Adipocyte (in vitro differentiated cells): ENCODE results near the gene PRKN.

ENCODE experiments used
- DNase-seq: peaks from one replicate; pipeline ENCODE4 v3.0.0-alpha.2; 2015; ENCODE audit warnings: low read depth
- H3K27me3 ChIP-seq: replicated peaks from 2 replicates; pipeline ENCODE4 v1.7.0; 2013; ENCODE audit warnings: mild to moderate bottlenecking, low read length, moderate library complexity; ENCODE audit not compliant: control insufficient read depth, insufficient read depth
- H3K36me3 ChIP-seq: 2 replicates; pipeline ENCODE4 v1.7.0; 2013; ENCODE audit warnings: low read length, mild to moderate bottlenecking, moderate library complexity; ENCODE audit not compliant: control insufficient read depth, insufficient read depth, severe bottlenecking
- H3K4me1 ChIP-seq: 2 replicates; pipeline ENCODE4 v1.7.0; 2013; ENCODE audit warnings: mild to moderate bottlenecking, low read length, moderate library complexity; ENCODE audit not compliant: control insufficient read depth, insufficient read depth
- H3K4me3 ChIP-seq: 2 replicates; pipeline ENCODE4 v1.7.0; 2013; ENCODE audit warnings: mild to moderate bottlenecking, low read length, moderate library complexity
- H3K9ac ChIP-seq: 2 replicates; pipeline ENCODE4 v1.7.0; 2013; ENCODE audit warnings: mild to moderate bottlenecking, low read length, moderate library complexity
- H3K9me3 ChIP-seq: 2 replicates; pipeline ENCODE4 v1.7.0; 2013; ENCODE audit warnings: mild to moderate bottlenecking, low read length, moderate library complexity; ENCODE audit not compliant: control insufficient read depth

Gene PRKN

DNA sequence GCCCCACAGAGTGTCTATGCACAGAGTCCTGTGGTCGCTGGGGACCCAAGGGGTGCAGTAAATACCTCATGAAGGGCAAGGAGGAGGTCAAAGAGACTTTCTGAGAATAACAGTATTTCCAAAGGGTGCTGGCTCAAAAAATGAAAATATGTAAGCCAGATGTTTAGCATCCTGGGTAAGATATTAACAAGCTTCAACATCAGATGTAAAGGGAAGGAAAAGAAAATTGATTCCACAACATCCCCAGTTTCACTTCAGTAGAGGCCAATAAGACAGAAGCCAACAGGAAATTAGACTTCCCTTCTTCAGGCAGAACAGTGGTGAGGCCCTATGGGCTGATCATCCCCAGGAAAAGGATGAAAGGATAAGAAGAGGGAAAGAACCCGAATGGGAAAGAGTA is 434.7 kb downstream of the PRKN start:
- Histone ChIP-seq H3K9ac (no peak overlapping the region), H3K27me3 (no peaks in the 10 kb centered on the region), H3K4me1 (peaks cover 8% of the 10 kb centered on the region), H3K36me3 (no peaks in the 10 kb centered on the region), H3K9me3 (no peaks in the 10 kb centered on the region), H3K4me3 (no peak overlapping the region)
- DNase-seq = no peak

DNA sequence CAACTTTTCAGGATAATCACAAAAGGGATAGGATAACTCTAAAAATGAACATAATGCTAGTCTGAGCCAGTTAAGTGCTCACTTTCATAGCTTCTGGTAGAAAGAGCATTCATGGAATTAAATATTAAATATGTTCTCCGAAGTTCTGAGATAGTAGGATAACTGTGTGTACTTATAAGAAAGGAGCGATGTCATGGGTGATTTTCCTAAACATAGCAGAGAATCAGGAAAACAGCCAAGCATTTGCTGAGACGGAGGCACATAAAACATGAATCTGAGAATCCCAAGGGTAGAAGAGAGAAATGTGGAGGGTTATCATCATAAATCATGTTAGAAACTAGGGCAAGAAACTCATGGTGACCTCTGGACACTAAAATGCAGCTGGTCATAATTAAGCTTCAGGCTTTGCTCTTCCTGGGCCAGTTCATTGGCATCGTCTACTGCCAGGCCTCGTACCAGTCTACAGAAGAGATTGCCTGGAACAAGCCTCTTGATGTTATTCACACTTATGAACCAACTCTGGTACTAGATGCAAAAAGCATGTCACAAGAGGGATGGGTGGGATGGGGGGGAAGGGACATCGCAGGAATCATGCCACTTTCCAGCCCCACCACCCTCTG is 436.6 kb downstream of the PRKN start:
- no peaks in the 10 kb centered on the region for H3K9me3 ChIP-seq
- H3K36me3 ChIP-seq = no peaks in the 10 kb centered on the region

DNA sequence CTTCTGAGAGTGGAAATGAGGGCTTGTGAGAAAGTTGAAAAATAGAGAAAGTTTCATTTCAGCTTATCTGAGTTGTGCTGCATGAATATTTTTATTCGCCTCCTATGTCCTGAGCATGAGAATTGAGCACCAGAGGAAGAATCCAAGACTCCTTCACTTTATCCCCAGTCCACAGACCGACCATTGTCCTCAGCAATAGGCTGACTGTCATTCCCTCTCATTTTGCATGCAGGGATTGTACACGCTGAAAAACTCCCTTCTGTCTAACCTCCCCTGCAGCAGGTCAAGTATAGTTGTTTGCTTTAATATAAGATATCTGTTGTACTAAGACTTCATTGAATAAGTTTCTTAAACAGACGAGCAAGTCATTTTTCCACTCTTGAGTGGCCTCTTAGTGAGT is 437.6 kb downstream of the PRKN start:
- Histone ChIP-seq H3K4me3 (no peak overlapping the region), H3K9me3 (no peaks in the 10 kb centered on the region), H3K36me3 (no peaks in the 10 kb centered on the region), H3K27me3 (no peaks in the 10 kb centered on the region), H3K4me1 (peaks cover 8% of the 10 kb centered on the region), H3K9ac (no peak overlapping the region)
- DNase-seq = no peak

More for the DNA sequence above, 436.6 kb downstream of the PRKN start:
- H3K27me3 ChIP-seq = no peaks in the 10 kb centered on the region
- peaks cover 8% of the 10 kb centered on the region for H3K4me1 ChIP-seq
- no peak overlapping the region for H3K9ac ChIP-seq
- no peak for DNase-seq
- H3K4me3 ChIP-seq = no peak overlapping the region

DNA sequence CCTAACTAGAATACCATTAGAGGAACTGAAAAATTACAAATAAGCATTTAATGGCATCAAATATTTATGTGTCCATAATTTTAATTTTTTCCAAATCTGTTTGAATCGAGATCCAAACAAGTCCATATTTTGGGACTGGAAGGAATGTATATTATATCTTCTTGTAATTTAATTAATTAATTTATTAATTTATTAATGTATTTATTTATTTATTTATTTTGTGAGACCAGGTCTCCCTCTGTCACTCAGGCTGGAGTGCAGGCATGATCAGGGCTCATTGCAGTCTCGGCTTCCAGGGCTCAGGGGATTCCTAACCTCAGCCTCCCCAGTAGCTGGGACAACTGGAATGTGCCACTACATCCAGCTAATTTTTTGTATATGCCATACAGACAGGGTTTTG is 453.6 kb downstream of the PRKN start:
- no peak for DNase-seq

DNA sequence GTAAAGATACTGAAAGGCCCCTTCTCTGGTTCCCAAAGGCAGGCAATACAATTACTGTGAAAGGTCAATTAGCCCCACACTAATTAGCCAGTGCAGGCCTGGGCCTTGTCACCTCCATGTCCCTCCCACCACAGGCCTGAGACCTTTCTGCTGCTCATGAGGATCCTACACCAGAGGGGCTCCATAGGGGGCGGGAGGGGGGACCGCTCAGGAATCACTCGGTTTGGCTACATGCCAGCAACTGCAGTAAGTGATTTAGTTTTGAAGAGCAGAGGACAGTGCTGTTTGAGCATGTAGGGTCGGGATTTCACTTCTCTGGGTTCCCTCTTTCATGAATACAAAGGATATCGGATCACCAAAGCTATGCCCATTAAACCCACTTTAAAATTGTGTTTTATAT is 455.6 kb downstream of the PRKN start:
- H3K4me3 ChIP-seq = no peak overlapping the region
- no peaks in the 10 kb centered on the region for H3K27me3 ChIP-seq
- peaks cover 8% of the 10 kb centered on the region for H3K4me1 ChIP-seq
- no peak for DNase-seq
- H3K9me3 ChIP-seq = no peaks in the 10 kb centered on the region
- H3K36me3 ChIP-seq = no peaks in the 10 kb centered on the region
- H3K9ac ChIP-seq = no peak overlapping the region

More for the DNA sequence above, 453.6 kb downstream of the PRKN start:
- Histone ChIP-seq H3K36me3 (no peaks in the 10 kb centered on the region), H3K9me3 (no peaks in the 10 kb centered on the region), H3K4me1 (no peaks in the 10 kb centered on the region), H3K4me3 (no peak overlapping the region), H3K9ac (no peak overlapping the region), H3K27me3 (no peaks in the 10 kb centered on the region)

DNA sequence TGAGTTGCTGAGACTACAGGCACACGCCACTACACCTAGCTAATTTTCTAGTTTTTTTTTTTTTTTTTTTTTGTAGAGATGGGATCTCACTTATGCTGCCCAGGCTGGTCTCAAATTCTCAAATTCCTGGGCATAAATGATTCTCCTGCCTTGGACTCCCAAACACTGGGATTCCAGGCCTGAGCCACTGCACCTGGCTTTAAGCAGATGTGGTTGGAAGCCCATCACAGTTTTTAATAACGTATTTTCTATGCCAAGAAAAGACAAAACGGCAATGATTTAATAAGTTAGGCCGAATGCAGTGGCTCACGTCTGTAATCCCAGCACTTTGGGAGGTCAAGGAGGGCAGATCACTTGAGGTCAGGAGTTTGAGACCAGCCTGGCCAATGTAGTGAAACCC is 456.6 kb downstream of the PRKN start:
- Histone ChIP-seq H3K36me3 (no peaks in the 10 kb centered on the region), H3K9ac (no peak overlapping the region), H3K4me3 (no peak overlapping the region), H3K27me3 (no peaks in the 10 kb centered on the region), H3K4me1 (peaks cover 13% of the 10 kb centered on the region), H3K9me3 (no peaks in the 10 kb centered on the region)
- DNase-seq = no peak

DNA sequence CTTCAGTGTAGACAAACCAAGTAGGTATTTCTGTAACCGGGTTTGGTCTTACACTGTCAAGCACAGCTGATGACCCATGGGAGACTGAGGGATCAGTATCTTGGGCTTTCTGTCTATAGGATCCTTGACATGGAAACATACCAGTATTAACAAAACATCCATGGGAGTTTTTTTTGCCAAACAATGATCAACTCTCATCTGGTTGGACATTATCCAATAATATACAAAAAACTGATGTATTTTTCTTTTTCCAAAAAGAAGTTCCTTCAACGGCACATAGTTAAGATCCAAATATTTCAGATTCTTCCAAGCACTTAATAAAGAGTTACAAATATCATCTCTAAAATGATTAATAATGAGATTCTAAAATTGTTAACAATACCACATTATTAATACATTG is 459.9 kb downstream of the PRKN start:
- Histone ChIP-seq H3K36me3 (no peaks in the 10 kb centered on the region), H3K4me3 (no peak overlapping the region), H3K9ac (no peak overlapping the region), H3K4me1 (peaks cover 13% of the 10 kb centered on the region), H3K27me3 (no peaks in the 10 kb centered on the region), H3K9me3 (no peaks in the 10 kb centered on the region)
- no peak for DNase-seq

DNA sequence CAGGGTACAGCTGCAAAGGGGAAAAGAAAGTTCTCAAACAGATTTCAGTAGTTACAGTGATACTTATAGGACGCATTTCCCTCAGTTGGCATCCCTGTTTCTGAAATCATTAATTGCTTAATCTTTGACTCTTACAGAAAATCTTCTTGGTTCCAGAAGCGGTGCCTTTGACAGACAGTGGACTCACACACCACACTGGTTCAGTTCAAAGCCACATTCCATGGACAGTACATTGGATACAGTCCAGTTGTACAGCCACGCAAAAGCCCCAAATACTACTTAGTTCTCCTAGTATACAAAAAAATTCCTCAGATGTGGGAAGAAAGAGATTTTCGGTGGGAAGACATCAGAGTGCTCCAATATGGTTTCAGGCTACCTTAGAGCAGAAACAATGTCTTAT is 460.4 kb downstream of the PRKN start:
- Histone ChIP-seq H3K36me3 (no peaks in the 10 kb centered on the region), H3K4me1 (peaks cover 13% of the 10 kb centered on the region), H3K27me3 (no peaks in the 10 kb centered on the region)

DNA sequence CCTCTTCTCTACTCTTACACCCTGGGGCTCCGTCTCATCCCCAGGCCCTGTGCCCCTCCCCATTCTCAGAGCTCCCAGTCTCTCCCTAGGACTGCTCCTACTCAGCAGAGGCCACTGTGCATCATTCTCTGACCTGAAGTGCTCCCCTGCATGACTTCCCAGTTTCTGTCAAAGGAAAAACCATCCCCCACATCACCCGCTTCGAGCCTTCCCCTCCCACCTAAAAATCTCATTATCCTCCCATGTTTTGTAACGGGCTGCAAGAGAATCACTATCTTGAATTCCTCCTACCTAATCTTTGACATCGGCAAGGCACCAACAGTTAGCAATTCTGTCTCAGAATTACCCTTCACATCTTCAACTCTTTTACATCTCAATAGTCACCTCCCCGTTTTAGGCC is 463.0 kb downstream of the PRKN start:
- peaks cover 13% of the 10 kb centered on the region for H3K4me1 ChIP-seq
- no peaks in the 10 kb centered on the region for H3K9me3 ChIP-seq
- H3K4me3 ChIP-seq = no peak overlapping the region
- H3K27me3 ChIP-seq = no peaks in the 10 kb centered on the region
- no peak overlapping the region for H3K9ac ChIP-seq
- DNase-seq = no peak
- H3K36me3 ChIP-seq = no peaks in the 10 kb centered on the region

More for the DNA sequence above, 460.4 kb downstream of the PRKN start:
- H3K9ac ChIP-seq = no peak overlapping the region
- no peak for DNase-seq
- H3K4me3 ChIP-seq = no peak overlapping the region
- H3K9me3 ChIP-seq = no peaks in the 10 kb centered on the region

DNA sequence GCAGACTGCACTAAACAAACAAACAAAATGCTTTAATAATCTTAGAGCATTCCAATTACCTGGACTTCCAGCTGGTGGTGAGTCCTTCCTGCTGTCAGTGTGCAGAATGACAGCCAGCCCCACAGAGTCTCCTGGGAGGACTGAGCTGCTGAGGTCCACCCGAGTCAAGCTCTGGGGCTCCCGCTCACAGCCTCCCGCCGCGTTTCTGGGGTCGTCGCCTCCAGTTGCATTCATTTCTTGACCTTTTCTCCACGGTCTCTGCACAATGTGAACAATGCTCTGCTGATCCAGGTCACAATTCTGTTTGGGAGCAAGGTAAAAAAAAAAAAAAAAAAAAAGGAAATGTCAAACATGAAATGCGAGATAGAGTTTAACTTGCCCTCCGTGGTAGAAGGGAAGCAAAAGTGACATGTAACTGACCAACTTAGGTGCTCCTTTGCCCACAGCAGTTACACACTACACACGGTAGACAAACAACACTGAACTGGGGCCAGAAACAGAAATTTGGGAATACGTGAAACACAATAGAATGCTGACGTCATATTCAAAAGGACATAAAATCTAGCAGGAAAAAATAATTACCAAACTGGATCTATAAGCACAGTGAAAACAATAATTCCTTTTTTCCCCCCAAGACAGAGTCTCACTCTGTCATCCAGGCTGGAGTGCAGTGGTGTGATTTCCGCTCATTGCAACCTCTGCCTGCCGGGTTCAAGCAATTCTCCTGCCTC is 464.9 kb downstream of the PRKN start:
- H3K27me3 ChIP-seq = no peaks in the 10 kb centered on the region
- no peak for DNase-seq
- H3K4me3 ChIP-seq = no peak overlapping the region
- no peaks in the 10 kb centered on the region for H3K36me3 ChIP-seq
- H3K9ac ChIP-seq = no peak overlapping the region
- peaks cover 11% of the 10 kb centered on the region for H3K4me1 ChIP-seq
- H3K9me3 ChIP-seq = no peaks in the 10 kb centered on the region

DNA sequence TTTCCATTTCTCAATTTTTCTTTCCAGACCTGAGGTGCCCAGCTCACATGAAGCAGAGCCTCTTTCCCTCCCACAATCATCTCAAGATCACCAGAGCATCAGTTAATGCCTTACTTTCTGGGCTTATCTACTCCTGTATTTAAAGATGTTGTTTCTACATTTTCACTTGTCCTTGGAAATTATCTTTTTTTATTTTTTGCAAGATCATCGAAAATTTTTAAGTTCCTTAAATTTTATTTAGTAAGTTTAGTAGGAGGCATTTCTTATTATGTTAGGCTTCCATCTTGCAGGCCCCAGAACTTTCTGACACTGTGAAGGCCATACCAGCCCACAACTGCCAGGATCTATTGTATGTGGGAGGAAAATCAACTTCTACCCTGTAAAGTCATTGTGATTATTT is 466.0 kb downstream of the PRKN start:
- no peak for DNase-seq
- H3K36me3 ChIP-seq = no peaks in the 10 kb centered on the region
- no peak overlapping the region for H3K9ac ChIP-seq
- no peak overlapping the region for H3K4me3 ChIP-seq
- no peaks in the 10 kb centered on the region for H3K9me3 ChIP-seq
- H3K27me3 ChIP-seq = no peaks in the 10 kb centered on the region
- H3K4me1 ChIP-seq = peaks cover 1% of the 10 kb centered on the region

DNA sequence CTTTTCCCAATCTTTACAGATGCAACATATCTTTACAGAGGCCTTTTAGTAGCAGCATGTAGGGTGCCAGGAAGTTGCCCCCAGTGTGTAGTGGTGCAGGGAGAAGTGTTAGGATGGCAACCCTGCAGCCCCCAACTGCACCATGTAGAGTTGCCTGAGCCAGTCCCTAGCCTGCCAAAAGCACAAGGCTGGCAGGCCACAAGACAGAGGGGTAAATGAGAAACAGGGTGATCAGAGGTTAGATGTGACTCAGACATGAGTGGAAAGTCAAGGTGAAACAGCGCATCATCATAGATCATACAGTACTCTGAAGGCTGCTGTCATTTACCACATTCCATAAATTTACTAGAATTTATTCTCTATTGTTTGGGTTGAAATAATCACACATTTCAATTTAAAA is 467.5 kb downstream of the PRKN start:
- H3K27me3 ChIP-seq = no peaks in the 10 kb centered on the region
- H3K9ac ChIP-seq = no peak overlapping the region
- H3K36me3 ChIP-seq = no peaks in the 10 kb centered on the region
- no peak for DNase-seq
- H3K4me1 ChIP-seq = no peaks in the 10 kb centered on the region
- no peak overlapping the region for H3K4me3 ChIP-seq
- no peaks in the 10 kb centered on the region for H3K9me3 ChIP-seq
